GM18951 (cell line): Measurements from ENCODE around the gene RBP3.

Experiments used
- POLR2A ChIP-seq: IDR thresholded peaks from 4 replicates; pipeline ENCODE4 v1.6.1; 2011; ENCODE audit warnings: mild to moderate bottlenecking; ENCODE audit not compliant: insufficient read length, insufficient read depth; ENCODE audit errors: extremely low read depth
- in situ Hi-C: fragments of 300-500 bp; cut with MboI; formaldehyde crosslinking; loops from one replicate; pipeline ENCODE4 v1.12.0; 2022; ENCODE audit warnings: low sequenced_read_pairs, mixed read lengths, inconsistent platforms; ENCODE audit not compliant: unreplicated experiment

RBP3 gene

GRCh38 chr10:47348138-47348651 is at the start of gene RBP3:
Gene RBP3 (plus strand): TSS chr10:47348363. CDS start chr10:47348485, 122 bp downstream.
- TF ChIP-seq POLR2A, result no peak
- in situ Hi-C loops, result no loop called here

- in situ Hi-C loops, result no loop called here
- TF ChIP-seq POLR2A, result no peak
Observed at GRCh38 chr10:47298715-47299114, 49.4 kb upstream of the RBP3 start.

- in situ Hi-C loops, result loop anchor here (25.0 kb wide), 1 partner anchor 263 kb away; no protein-coding TSS in a partner anchor
- no peak for TF ChIP-seq POLR2A
Observed at GRCh38 chr10:47299611-47300428, 48.3 kb upstream of the RBP3 start, which contains the start of gene GDF10. Gene GDF10 (plus strand): TSS chr10:47300197. CDS start chr10:47300652, 455 bp downstream.

- no peak for TF ChIP-seq POLR2A
- in situ Hi-C loops, result loop anchor here (25.0 kb wide), 1 partner anchor 263 kb away; no protein-coding TSS in a partner anchor
Observed at GRCh38 chr10:47300429-47300931, 47.7 kb upstream of the RBP3 start.

- in situ Hi-C loops, result loop anchor here (25.0 kb wide), 1 partner anchor 265 kb away; no protein-coding TSS in a partner anchor
- no peak for TF ChIP-seq POLR2A
Observed at GRCh38 chr10:47301833-47302232, 46.3 kb upstream of the RBP3 start.

GRCh38 chr10:47303105-47303504 is 45.1 kb upstream of the RBP3 start:
- no peak for TF ChIP-seq POLR2A
- in situ Hi-C loops, result loop anchor here (25.0 kb wide), 1 partner anchor 266 kb away; no protein-coding TSS in a partner anchor

- in situ Hi-C loops, result loop anchor here (25.0 kb wide), 1 partner anchor 267 kb away; no protein-coding TSS in a partner anchor
- TF ChIP-seq POLR2A, result no peak
Observed at GRCh38 chr10:47303866-47304265, 44.3 kb upstream of the RBP3 start.

GRCh38 chr10:47305566-47305965 is 42.6 kb upstream of the RBP3 start:
- TF ChIP-seq POLR2A, result no peak
- in situ Hi-C loops, result loop anchor here (25.0 kb wide), 1 partner anchor 268 kb away; no protein-coding TSS in a partner anchor

GRCh38 chr10:47306387-47307210 is 41.6 kb upstream of the RBP3 start:
- no peak for TF ChIP-seq POLR2A
- in situ Hi-C loops, result loop anchor here (25.0 kb wide), 1 partner anchor 269 kb away; no protein-coding TSS in a partner anchor

GRCh38 chr10:47307381-47307780 is 40.8 kb upstream of the RBP3 start:
- no peak for TF ChIP-seq POLR2A
- in situ Hi-C loops, result loop anchor here (25.0 kb wide), 1 partner anchor 270 kb away; no protein-coding TSS in a partner anchor

- in situ Hi-C loops, result loop anchor here (25.0 kb wide), 1 partner anchor 271 kb away; no protein-coding TSS in a partner anchor
Observed at GRCh38 chr10:47308775-47309174, 39.4 kb upstream of the RBP3 start.

GRCh38 chr10:47309408-47310089 is 38.6 kb upstream of the RBP3 start:
- TF ChIP-seq POLR2A, result no peak
- in situ Hi-C loops, result loop anchor here (25.0 kb wide), 1 partner anchor 272 kb away; no protein-coding TSS in a partner anchor

More at GRCh38 chr10:47308775-47309174, 39.4 kb upstream of the RBP3 start:
- no peak for TF ChIP-seq POLR2A

- in situ Hi-C loops, result loop anchor here (25.0 kb wide), 1 partner anchor 273 kb away; no protein-coding TSS in a partner anchor
Observed at GRCh38 chr10:47310090-47310505, 38.1 kb upstream of the RBP3 start.

More at GRCh38 chr10:47310090-47310505, 38.1 kb upstream of the RBP3 start:
- TF ChIP-seq POLR2A, result no peak
